ENCODE data around the gene PTPMT1.

Gene PTPMT1

DNA sequence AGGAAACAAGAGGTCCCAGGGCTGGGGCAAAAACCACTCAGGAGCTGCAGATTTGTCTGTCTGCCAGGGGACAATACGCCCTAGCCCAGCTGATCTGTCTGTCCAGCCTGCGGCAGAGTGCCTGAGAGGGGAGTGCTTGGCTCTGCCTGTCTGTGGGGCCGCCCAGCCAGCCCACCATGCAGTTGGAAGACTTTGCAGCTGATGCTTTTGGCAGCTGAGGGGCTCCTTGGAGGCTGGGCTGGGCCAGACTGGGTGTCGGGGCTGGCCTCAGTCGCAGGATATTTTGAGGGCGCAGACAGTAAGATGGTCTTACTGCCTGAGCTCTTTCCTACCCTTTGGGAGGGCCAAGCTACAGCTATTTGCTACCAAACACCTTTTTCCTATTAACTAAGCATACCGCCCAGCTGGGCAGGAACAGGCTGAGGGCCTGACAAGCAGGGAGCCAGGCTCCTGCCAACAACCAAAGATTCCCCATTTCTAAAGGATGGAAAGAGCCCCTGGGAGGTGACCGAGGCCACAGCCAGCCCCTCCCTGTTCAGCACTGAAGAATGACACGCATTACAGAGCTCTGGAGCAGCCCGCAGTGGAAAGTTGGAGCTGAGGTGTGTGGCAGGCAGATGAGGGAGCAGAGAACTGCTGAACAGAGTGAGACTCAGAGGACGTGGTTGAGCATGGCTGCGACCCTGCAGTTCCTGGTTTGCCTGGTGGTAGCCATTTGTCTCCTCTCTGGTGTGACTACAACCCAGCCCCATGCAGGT is 20.9 kb downstream of the PTPMT1 start, which contains the start of gene FAM180B:
Gene FAM180B, plus strand, starts transcription at position 581 of the 758 bp plus-strand sequence. Its CDS starts 91 bp downstream, at position 672.
- Histone ChIP-seq H3K4me1 (ENCODE audit: insufficient read depth, low read length) (no peaks in the 10 kb centered on the region), H3K36me3 (ENCODE audit: insufficient read depth, low read length) (peaks cover 40% of the 10 kb centered on the region)

DNA sequence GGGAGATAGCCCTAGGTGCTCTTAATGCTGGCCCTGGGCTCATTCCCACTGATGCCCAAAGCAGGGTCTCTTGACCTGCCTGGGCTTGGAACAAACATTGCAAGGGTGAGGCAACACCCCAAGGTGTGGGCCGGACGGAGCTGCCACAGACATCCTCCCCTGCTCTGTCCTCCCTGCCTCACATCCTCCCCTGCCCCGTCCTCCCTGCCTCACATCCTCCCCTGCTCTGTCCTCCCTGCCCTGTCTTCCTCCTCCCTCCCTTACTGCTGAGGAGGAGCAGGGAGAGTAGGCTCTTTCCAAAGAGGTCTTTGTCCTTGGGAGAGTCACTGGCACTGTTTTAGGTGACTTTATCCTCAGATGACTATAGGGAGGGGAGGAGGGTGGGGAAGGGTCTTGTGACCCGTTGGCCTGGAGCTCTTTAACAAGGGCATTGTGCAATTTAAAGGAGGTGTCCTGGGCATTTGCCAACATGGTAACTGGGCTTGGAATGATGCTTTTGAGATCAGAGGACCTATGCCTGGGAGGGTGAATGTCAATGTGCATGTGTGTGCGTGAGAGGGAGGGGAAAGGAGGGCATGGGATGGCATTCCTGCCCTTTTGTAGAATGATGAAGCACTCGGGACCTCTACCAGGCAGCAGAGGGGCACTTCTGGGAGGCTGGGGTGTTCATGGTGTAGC is 21.8 kb downstream of the PTPMT1 start:
- H3K4me3 ChIP-seq (ENCODE audit: low read length), result no peak overlapping the region
- no peak overlapping the region for H3K27ac ChIP-seq (ENCODE audit: low read depth, low read length)
- no peaks in the 10 kb centered on the region for H3K9me3 ChIP-seq (ENCODE audit: insufficient read depth, low read depth, low read length)
- peaks cover 2% of the 10 kb centered on the region for H3K27me3 ChIP-seq (ENCODE audit: insufficient read depth, low read length)
- H3K4me1 ChIP-seq (ENCODE audit: insufficient read depth, low read length), result no peaks in the 10 kb centered on the region
- no peak overlapping the region for H3K9ac ChIP-seq (ENCODE audit: low read depth, low read length)
- 79% methylated on average over 5 of the region's 6 CpGs for whole genome bisulfite sequencing
- peaks cover 31% of the 10 kb centered on the region for H3K36me3 ChIP-seq (ENCODE audit: insufficient read depth, low read length)

More for the DNA sequence above, 20.9 kb downstream of the PTPMT1 start, which contains the start of gene FAM180B:
- H3K27me3 ChIP-seq (ENCODE audit: insufficient read depth, low read length), result no peaks in the 10 kb centered on the region
- no peaks in the 10 kb centered on the region for H3K9me3 ChIP-seq (ENCODE audit: insufficient read depth, low read depth, low read length)
- no peak within 1 kb of the TSS for H3K4me3 ChIP-seq (ENCODE audit: low read length)
- H3K9ac ChIP-seq (ENCODE audit: low read depth, low read length), result no peak within 1 kb of the TSS
- no peak within 1 kb of the TSS for H3K27ac ChIP-seq (ENCODE audit: low read depth, low read length)
- WGBS, result 84% methylated on average over 12 of the region's 12 CpGs

DNA sequence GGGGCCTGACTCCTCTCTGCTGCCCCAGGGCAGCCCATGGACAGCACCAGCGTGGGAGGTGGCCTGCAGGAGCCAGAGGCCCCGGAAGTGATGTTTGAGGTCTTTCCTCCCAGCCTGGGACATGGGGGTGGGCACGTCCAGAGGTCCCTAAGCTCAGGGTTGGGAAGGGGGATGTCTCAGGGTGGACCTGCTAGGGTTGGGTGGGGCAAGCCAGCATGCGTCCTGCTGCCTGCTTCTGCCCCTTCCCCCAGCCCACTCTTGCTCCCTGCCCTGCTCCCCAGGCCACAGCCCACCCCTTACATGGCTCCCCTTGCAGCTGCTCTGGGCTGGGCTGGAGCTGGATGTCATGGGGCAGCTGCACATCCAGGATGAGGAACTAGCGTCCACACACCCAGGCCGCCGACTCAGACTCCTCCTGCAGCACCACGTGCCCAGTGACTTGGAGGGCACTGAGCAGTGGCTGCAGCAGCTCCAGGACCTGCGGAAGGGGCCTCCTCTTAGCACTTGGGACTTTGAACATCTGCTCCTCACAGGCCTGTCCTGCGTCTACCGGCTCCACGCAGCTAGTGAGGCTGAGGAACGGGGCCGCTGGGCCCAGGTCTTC is 22.4 kb downstream of the PTPMT1 start:
- no peak overlapping the region for H3K9ac ChIP-seq (ENCODE audit: low read depth, low read length)
- H3K36me3 ChIP-seq (ENCODE audit: insufficient read depth, low read length), result peaks cover 25% of the 10 kb centered on the region
- no peaks in the 10 kb centered on the region for H3K9me3 ChIP-seq (ENCODE audit: insufficient read depth, low read depth, low read length)
- no peaks in the 10 kb centered on the region for H3K4me1 ChIP-seq (ENCODE audit: insufficient read depth, low read length)
- no peak overlapping the region for H3K27ac ChIP-seq (ENCODE audit: low read depth, low read length)
- 89% methylated on average over 14 of the region's 14 CpGs for WGBS
- peaks cover 9% of the 10 kb centered on the region for H3K27me3 ChIP-seq (ENCODE audit: insufficient read depth, low read length)
- no peak overlapping the region for H3K4me3 ChIP-seq (ENCODE audit: low read length)

DNA sequence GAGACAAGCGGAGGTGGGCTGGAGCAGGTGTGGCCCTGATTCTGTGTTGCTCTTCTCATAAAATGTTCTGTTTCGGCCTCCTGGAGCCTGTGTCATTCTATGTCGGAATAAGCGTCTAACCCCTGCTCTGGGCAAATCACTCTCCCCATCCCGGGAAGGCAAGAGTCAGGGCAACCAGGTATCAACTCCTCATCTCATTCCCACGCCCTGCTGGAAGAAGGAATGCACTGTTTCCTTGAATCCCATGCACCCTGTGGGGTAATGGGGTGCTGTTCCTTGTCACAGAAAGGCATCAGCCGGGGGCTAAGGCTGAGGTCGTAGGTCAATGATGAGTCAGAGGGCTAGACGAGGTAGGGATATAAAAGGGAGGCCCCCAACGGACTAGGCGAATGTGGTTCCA is 23.7 kb downstream of the PTPMT1 start:
- 87% methylated on average over 10 of the region's 11 CpGs for WGBS
- Histone ChIP-seq H3K9ac (ENCODE audit: low read depth, low read length) (no peak overlapping the region), H3K27me3 (ENCODE audit: insufficient read depth, low read length) (peaks cover 22% of the 10 kb centered on the region), H3K27ac (ENCODE audit: low read depth, low read length) (no peak overlapping the region), H3K4me1 (ENCODE audit: insufficient read depth, low read length) (peaks cover 4% of the 10 kb centered on the region; the same call in 1 of the 2 replicates), H3K4me3 (ENCODE audit: low read length) (no peak overlapping the region), H3K36me3 (ENCODE audit: insufficient read depth, low read length) (peaks cover 12% of the 10 kb centered on the region), H3K9me3 (ENCODE audit: insufficient read depth, low read depth, low read length) (no peaks in the 10 kb centered on the region)

DNA sequence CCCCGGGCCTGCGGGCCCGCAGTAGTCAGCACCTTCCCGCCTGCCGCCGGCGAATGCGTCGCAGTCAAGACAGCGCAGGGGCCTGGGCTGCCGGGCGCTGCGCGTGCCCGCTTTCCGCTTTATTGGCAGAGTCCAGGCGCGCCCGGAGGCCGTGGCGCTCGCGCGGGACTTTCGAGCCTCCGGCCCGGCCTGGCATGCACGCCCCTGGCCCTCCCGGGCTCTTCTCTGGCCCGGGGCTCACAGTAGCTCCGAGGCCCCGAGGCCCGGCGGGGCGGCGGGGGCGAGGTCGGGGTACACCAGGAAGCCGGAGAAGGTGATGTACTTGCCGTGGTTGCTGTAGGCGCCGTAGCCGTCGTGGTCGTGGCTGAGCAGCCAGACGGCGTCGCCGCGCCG is 24.2 kb downstream of the PTPMT1 start:
- Histone ChIP-seq H3K4me1 (ENCODE audit: insufficient read depth, low read length) (peaks cover 6% of the 10 kb centered on the region), H3K4me3 (ENCODE audit: low read length) (no peak overlapping the region)
- 94% methylated on average over 51 of the region's 51 CpGs for WGBS

DNA sequence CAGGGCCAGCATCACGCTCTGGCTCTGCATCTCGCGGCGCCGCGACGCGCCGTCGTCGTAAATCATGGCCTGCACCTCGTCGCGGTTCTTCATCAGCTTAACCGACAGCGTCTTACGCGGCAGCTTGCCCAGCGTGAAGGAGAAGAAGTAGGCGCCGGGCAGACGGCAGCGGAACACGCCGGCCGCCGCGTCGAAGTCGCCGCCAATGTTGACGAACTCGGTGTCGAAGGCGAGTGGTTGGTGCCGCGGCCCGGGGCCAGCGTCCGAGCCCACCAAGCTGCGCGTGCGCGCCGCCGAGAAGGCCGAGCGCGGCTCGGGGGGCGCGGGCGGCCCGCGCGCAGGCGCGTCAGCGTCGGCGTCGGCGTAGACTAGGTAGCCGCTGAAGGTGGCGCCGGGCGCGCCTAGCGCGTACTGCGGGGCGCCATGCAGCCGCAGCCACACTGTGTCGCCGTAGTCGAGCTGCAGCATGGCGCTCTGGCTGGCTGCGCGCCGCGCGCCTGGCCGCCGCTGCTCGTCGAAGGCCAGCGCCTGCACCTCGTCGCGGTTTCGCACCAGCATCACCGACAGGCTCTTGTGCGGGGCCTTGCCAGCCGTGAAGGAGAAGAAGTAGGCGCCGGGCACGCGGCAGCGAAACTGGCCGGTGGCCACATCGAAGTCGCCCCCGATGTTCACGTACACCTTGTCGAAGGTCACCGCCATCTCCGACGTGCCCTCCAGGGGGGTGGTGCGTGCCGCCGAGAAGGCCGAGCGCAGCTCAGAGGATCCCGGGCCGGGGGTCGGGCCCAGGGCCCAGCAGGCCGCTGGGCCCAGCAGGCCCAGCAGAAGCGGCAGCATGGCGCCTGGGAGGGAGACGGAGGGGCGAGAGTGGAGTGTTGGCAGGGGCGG is 24.8 kb downstream of the PTPMT1 start:
- Histone ChIP-seq H3K36me3 (ENCODE audit: insufficient read depth, low read length) (0 out of 2 replicates have a peak, but pooled peaks cover 1% of the 10 kb centered on the region), H3K9me3 (ENCODE audit: insufficient read depth, low read depth, low read length) (no peaks in the 10 kb centered on the region), H3K27me3 (ENCODE audit: insufficient read depth, low read length) (peaks cover 33% of the 10 kb centered on the region), H3K9ac (ENCODE audit: low read depth, low read length) (no peak overlapping the region), H3K27ac (ENCODE audit: low read depth, low read length) (no peak overlapping the region), H3K4me1 (ENCODE audit: insufficient read depth, low read length) (peaks cover 9% of the 10 kb centered on the region), H3K4me3 (ENCODE audit: low read length) (no peak overlapping the region)
- 97% methylated on average over 122 of the region's 122 CpGs for WGBS

More for the DNA sequence above, 24.2 kb downstream of the PTPMT1 start:
- Histone ChIP-seq H3K9ac (ENCODE audit: low read depth, low read length) (no peak overlapping the region), H3K27me3 (ENCODE audit: insufficient read depth, low read length) (peaks cover 26% of the 10 kb centered on the region), H3K27ac (ENCODE audit: low read depth, low read length) (no peak overlapping the region), H3K9me3 (ENCODE audit: insufficient read depth, low read depth, low read length) (no peaks in the 10 kb centered on the region), H3K36me3 (ENCODE audit: insufficient read depth, low read length) (peaks cover 7% of the 10 kb centered on the region)

DNA sequence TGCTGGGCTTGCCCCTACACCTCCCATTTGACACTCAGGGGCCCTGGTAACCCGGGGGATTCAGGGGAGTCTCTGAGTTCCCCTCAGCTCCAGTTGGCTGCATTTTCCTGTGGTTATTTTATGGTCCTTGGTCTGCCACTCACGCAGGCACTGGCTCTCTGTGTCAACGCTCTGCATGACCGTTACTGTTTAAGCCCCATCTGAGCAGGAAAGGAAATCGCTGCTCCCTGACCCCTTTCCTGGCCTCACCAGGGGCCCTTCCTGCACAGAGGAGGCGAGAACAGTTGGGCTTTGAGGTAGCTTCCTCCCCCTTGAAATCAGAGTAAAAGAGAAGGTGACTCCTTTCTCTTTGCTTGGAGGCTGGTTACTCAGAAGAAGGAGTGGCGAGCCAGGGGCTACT is 26.4 kb downstream of the PTPMT1 start:
- no peak overlapping the region for H3K27ac ChIP-seq (ENCODE audit: low read depth, low read length)
- H3K9ac ChIP-seq (ENCODE audit: low read depth, low read length), result no peak overlapping the region
- 49% methylated on average over 7 of the region's 7 CpGs for WGBS

DNA sequence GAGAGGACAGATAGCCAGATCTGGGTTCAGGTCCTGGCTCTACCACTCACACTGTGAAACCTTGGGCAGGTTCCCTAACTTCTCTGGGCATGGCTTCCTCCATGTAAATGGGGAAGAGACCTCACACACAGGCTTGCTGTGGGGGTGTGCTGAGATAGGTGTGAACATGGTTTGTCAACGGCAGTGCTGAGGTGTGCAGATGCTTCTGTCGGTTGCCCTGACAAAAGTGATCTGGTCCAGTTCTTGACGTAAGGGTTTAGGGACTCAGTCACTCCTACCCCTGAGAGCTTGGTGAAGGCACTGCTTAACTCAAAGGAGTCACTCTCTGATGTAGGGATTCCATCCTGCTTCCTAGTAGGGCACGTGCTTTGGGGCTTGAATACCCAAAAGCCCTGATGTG is 26.9 kb downstream of the PTPMT1 start:
- WGBS, result 75% methylated on average over 4 of the region's 4 CpGs
- no peak overlapping the region for H3K4me3 ChIP-seq (ENCODE audit: low read length)
- H3K27me3 ChIP-seq (ENCODE audit: insufficient read depth, low read length), result peaks cover 37% of the 10 kb centered on the region
- no peaks in the 10 kb centered on the region for H3K9me3 ChIP-seq (ENCODE audit: insufficient read depth, low read depth, low read length)
- no peak overlapping the region for H3K9ac ChIP-seq (ENCODE audit: low read depth, low read length)
- peaks cover 9% of the 10 kb centered on the region for H3K4me1 ChIP-seq (ENCODE audit: insufficient read depth, low read length)
- H3K27ac ChIP-seq (ENCODE audit: low read depth, low read length), result no peak overlapping the region
- H3K36me3 ChIP-seq (ENCODE audit: insufficient read depth, low read length), result no peaks in the 10 kb centered on the region

More for the DNA sequence above, 26.4 kb downstream of the PTPMT1 start:
- H3K9me3 ChIP-seq (ENCODE audit: insufficient read depth, low read depth, low read length), result no peaks in the 10 kb centered on the region
- H3K36me3 ChIP-seq (ENCODE audit: insufficient read depth, low read length), result no peaks in the 10 kb centered on the region
- H3K4me1 ChIP-seq (ENCODE audit: insufficient read depth, low read length), result peaks cover 9% of the 10 kb centered on the region
- no peak overlapping the region for H3K4me3 ChIP-seq (ENCODE audit: low read length)
- H3K27me3 ChIP-seq (ENCODE audit: insufficient read depth, low read length), result peaks cover 37% of the 10 kb centered on the region

DNA sequence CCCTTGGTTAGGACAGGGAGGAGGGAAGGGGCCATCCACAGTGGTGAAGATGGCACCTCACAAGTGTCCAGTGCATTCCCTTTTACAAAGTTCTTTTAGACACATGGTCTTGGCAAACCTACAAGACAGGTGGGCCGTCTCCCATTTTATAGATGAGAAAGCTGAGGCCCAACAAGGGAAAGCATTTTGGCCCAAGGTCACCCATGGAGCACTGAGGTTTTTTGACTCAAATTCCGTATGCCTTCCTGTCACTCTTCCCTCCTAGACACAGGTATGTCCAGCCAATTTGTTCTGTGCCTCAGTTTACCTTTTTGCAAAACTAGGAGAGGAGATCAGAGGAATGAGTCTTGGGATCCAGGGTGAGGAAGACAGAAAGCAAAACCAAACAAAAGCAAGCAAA is 27.6 kb downstream of the PTPMT1 start:
- Histone ChIP-seq H3K27me3 (ENCODE audit: insufficient read depth, low read length) (peaks cover 37% of the 10 kb centered on the region), H3K9ac (ENCODE audit: low read depth, low read length) (no peak overlapping the region), H3K4me1 (ENCODE audit: insufficient read depth, low read length) (peaks cover 9% of the 10 kb centered on the region), H3K9me3 (ENCODE audit: insufficient read depth, low read depth, low read length) (no peaks in the 10 kb centered on the region), H3K27ac (ENCODE audit: low read depth, low read length) (no peak overlapping the region), H3K36me3 (ENCODE audit: insufficient read depth, low read length) (no peaks in the 10 kb centered on the region), H3K4me3 (ENCODE audit: low read length) (peak overlapping the region; percentile 75)
- WGBS, result 87% methylated on average over 2 of the region's 2 CpGs

DNA sequence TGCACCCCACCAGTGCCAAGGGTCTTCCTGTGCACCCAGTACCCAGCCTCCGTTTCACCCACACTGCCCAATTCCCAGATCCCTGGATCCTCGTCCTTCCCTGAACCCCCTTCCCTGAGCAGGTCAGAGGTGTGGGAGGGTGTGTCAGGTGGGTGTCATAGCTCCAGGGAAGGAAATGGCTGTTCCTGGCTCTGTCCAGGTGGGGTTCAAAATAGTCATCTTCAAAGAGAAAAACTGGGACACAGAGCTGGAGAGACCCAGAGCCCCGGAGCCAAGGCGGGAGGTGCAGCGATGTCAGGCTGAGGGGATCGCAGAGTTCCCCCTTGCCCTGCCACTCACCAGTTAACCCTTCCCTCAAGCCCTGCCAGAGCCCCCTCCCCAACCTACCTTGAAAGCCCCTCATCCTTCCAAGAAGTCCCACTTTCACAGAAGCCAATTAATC is 28.1 kb downstream of the PTPMT1 start:
- no peaks in the 10 kb centered on the region for H3K36me3 ChIP-seq (ENCODE audit: insufficient read depth, low read length)
- peak overlapping the region; percentile 68 for H3K9ac ChIP-seq (ENCODE audit: low read depth, low read length)
- no peak overlapping the region for H3K27ac ChIP-seq (ENCODE audit: low read depth, low read length)
- H3K9me3 ChIP-seq (ENCODE audit: insufficient read depth, low read depth, low read length), result no peaks in the 10 kb centered on the region
- peaks cover 9% of the 10 kb centered on the region for H3K4me1 ChIP-seq (ENCODE audit: insufficient read depth, low read length)
- peaks cover 37% of the 10 kb centered on the region for H3K27me3 ChIP-seq (ENCODE audit: insufficient read depth, low read length)
- H3K4me3 ChIP-seq (ENCODE audit: low read length), result peak overlapping the region; percentile 75
- WGBS, result 4% methylated on average over 5 of the region's 6 CpGs

Data from HUES64 (cell line).